Vagina (tissue), 2 donors: ENCODE results near the gene TMA7. TPM values are rescaled to one million over a fixed set of nuclear protein-coding genes. Genes with fewer than 3 reads are reported as not detected.

Experiments
- DNase-seq, 2 donors: peaks; one replicate each; pipeline ENCODE4 v3.0.0-alpha.2; 2017; ENCODE audit errors: extremely low spot score in 2 of 2
- H3K27ac ChIP-seq: fragments of 200-600 bp; sonication (generic); one replicate; pipeline ENCODE4 v1.5.1; 2019
- H3K27me3 ChIP-seq: fragments of 200-600 bp; sonication (generic); one replicate; pipeline ENCODE4 v1.5.1; 2019
- H3K36me3 ChIP-seq, 2 donors: fragments of 200-600 bp; sonication (generic); one replicate each; pipeline ENCODE4 v1.5.1; 2017 to 2019
- H3K4me1 ChIP-seq: fragments of 200-600 bp; sonication (generic); one replicate; pipeline ENCODE4 v1.5.1; 2019
- H3K4me3 ChIP-seq, 2 donors: fragments of 200-600 bp; sonication (generic); 1 replicate in 1 of 2; 2 replicates in 1 of 2; pipeline ENCODE4 v1.5.1; 2016 to 2019
- H3K9me3 ChIP-seq: fragments of 200-600 bp; sonication (generic); one replicate; pipeline ENCODE4 v1.5.1; 2019
- CTCF ChIP-seq, 3 experiments: fragments of 450-650 bp in 2 of 3; fragments of 200-600 bp in 1 of 3; sonication (generic) in 1 of 3; IDR thresholded peaks; one replicate each; pipeline ENCODE4 v1.5.1; 2017 to 2019; ENCODE audit warnings: antibody characterized with exemption in 3 of 3, mild to moderate bottlenecking in 2 of 3, moderate library complexity in 2 of 3
- POLR2A ChIP-seq, 2 donors: fragments of 450-650 bp; IDR thresholded peaks; one replicate each; pipeline ENCODE4 v1.6.1; 2017; ENCODE audit warnings: antibody characterized with exemption in 2 of 2, mild to moderate bottlenecking in 2 of 2, moderate library complexity in 2 of 2
- POLR2AphosphoS5 ChIP-seq, 2 donors: sonication (generic); formaldehyde crosslinking; IDR thresholded peaks; one replicate each; pipeline ENCODE4 v1.9.0; 2017; ENCODE audit warnings: antibody characterized with exemption in 2 of 2, mild to moderate bottlenecking in 2 of 2, low read depth in 1 of 2; ENCODE audit not compliant: insufficient read depth in 1 of 2
- intact Hi-C: fragments of 100-400 bp; cut with DNase I; formaldehyde crosslinking; loops from one replicate; pipeline ENCODE4 v1.15.1; 2023
- total RNA-seq: library from RNA; depleted of rRNA; stranded (reverse); fragments of >200 nt; gene quantifications from one replicate; pipeline ENCODE4 v1.2.3, GENCODE V29; 2016

TMA7 gene
- total RNA-seq, 1 donor from 2014 or later: 251 TPM

DNA sequence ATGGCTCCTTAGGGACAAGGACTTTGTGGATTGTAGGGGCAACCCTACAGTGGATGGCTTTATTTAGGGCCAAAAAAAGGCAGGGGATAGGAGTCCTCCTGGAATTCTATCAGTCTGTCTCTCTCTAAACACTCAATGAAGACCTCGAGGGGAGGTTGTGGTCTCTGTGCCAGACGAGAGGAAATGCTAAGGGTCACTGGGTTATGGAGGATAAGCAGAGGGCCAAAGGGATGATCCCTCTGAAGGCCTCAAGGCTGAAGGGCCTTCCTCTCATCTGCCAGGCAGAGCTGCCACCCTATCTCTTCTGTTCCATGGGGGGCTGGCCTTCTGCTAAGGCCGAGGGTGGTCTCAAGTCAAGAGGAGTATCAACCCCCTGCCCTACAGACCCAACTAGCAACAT lies 37.1 kb upstream of the TMA7 start:
- no peak for DNase-seq
- Histone ChIP-seq H3K4me1 (peaks cover 12% of the 10 kb centered on the region), H3K27ac (peak overlapping the region; percentile 82), H3K27me3 (no peaks in the 10 kb centered on the region), H3K36me3 (peaks cover 0 to 40% of the 10 kb centered on the region in 2 donors), H3K9me3 (no peaks in the 10 kb centered on the region), H3K4me3 (no peak overlapping the region)
- intact Hi-C loops: loop anchor here (5.0 kb wide), 1 partner anchor 34 kb away; no protein-coding TSS in a partner anchor
- TF ChIP-seq CTCF (IDR thresholded peaks at IDR 0.05) (no peak), POLR2A (IDR thresholded peaks at IDR 0.05) (no peak), POLR2AphosphoS5 (IDR thresholded peaks at IDR 0.05; ENCODE audit: insufficient read depth in 1 of 2, low read depth in 1 of 2) (no peak)

DNA sequence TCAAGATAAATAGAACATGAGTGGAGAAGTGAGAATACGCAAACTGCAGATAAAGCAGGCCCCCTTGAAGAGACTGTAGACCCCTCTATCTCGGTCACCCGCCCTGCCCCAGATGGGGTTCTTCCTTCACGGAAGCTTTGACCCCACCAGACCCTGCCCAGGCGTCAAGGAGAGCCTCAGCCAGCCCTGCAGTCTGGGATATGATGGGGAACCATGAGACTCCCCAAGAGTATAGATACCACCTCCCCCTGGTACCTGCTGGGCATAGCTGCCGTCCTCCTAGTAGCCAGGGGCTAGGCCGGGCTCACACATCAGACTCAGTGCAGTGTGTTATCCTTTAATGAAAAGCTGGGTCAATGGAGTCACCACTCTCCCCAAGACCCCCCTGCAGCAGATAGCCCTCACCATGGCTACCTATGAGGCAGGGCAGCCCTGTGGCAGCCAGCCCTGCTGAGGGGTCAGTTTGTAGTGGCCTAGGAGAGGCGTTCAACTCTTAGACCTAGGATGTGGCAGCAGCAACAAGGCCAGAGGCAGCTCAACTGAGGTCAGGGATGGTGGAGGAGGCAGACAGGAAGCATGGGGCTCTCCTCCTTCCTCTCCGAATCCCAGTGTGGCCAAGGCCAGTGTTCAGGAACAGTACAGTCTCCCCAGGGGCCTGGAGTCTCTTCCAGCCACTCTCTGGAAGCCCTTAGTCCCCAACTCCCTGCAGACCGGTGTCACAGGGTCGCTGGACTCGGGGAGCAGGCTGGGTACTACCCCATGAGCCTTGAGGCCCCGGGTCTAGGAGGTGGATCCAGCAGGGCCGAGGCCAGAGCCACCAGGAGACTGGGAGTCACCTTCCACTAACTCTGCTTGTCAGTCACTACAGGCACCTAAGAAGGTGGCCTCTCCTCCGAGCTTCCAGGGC lies 36.3 kb upstream of the TMA7 start:
- peaks cover 12% of the 10 kb centered on the region for H3K4me1 ChIP-seq
- no peaks in the 10 kb centered on the region for H3K27me3 ChIP-seq
- peaks cover 0 to 42% of the 10 kb centered on the region in 2 donors for H3K36me3 ChIP-seq
- DNase-seq: peak in 1 of 2 donors; percentile 87
- no peak overlapping the region for H3K4me3 ChIP-seq
- TF ChIP-seq POLR2A (IDR thresholded peaks at IDR 0.05) (no peak), CTCF (IDR thresholded peaks at IDR 0.05) (no peak), POLR2AphosphoS5 (IDR thresholded peaks at IDR 0.05; ENCODE audit: insufficient read depth in 1 of 2, low read depth in 1 of 2) (no peak)
- no peaks in the 10 kb centered on the region for H3K9me3 ChIP-seq
- H3K27ac ChIP-seq: peak overlapping the region; percentile 82
- intact Hi-C loops: loop anchor here (5.0 kb wide), 1 partner anchor 34 kb away; no protein-coding TSS in a partner anchor

- H3K4me1 ChIP-seq: peaks cover 12% of the 10 kb centered on the region
- no peaks in the 10 kb centered on the region for H3K27me3 ChIP-seq
- intact Hi-C loops: loop anchor here (5.0 kb wide), 1 partner anchor 33 kb away; no protein-coding TSS in a partner anchor
- H3K27ac ChIP-seq: peak overlapping the region; percentile 82
- peaks cover 0 to 51% of the 10 kb centered on the region in 2 donors for H3K36me3 ChIP-seq
- TF ChIP-seq POLR2A (IDR thresholded peaks at IDR 0.05) (no peak), CTCF (IDR thresholded peaks at IDR 0.05) (no peak), POLR2AphosphoS5 (IDR thresholded peaks at IDR 0.05; ENCODE audit: insufficient read depth in 1 of 2, low read depth in 1 of 2) (no peak)
- peak in 1 of 2 donors; percentile 91 for DNase-seq
- H3K4me3 ChIP-seq: no peak overlapping the region
- H3K9me3 ChIP-seq: no peaks in the 10 kb centered on the region
These were observed 35.4 kb upstream of the TMA7 start for GRCh38 chr3:48404440-48405342.

GRCh38 chr3:48405343-48405881 lies 34.6 kb upstream of the TMA7 start:
- TF ChIP-seq CTCF (IDR thresholded peaks at IDR 0.05) (no peak), POLR2AphosphoS5 (IDR thresholded peaks at IDR 0.05; ENCODE audit: insufficient read depth in 1 of 2, low read depth in 1 of 2) (no peak), POLR2A (IDR thresholded peaks at IDR 0.05) (no peak)
- intact Hi-C loops: no loop called here
- H3K27ac ChIP-seq: peak overlapping the region; percentile 48
- no peak overlapping the region for H3K4me3 ChIP-seq
- H3K9me3 ChIP-seq: no peaks in the 10 kb centered on the region
- peaks cover 0 to 58% of the 10 kb centered on the region in 2 donors for H3K36me3 ChIP-seq
- DNase-seq: no peak
- H3K4me1 ChIP-seq: peaks cover 12% of the 10 kb centered on the region
- no peaks in the 10 kb centered on the region for H3K27me3 ChIP-seq
